Kidney epithelial cell (primary cell): ENCODE data around the gene TIMM8A. TPM values are rescaled to one million over a fixed set of nuclear protein-coding genes. Genes with fewer than 3 reads are reported as not detected.
A peak's percentile ranks its signal among the peaks of the same experiment; 100 is the strongest.

Experiments
- DNase-seq: peaks from one replicate; pipeline ENCODE4 v3.0.0-alpha.2; 2010; ENCODE audit warnings: low read depth
- H3K27me3 ChIP-seq: 2 replicates; pipeline ENCODE4 v1.6.0; 2011; ENCODE audit warnings: low read length; ENCODE audit not compliant: control insufficient read depth, insufficient read depth
- H3K36me3 ChIP-seq: 2 replicates; pipeline ENCODE4 v1.5.1; 2011; ENCODE audit warnings: low read length; ENCODE audit not compliant: control insufficient read depth, insufficient read depth
- H3K4me3 ChIP-seq: 2 replicates; pipeline ENCODE4 v1.5.1; 2011; ENCODE audit warnings: low read depth, mild to moderate bottlenecking, control low read depth, low read length
- CTCF ChIP-seq: IDR thresholded peaks from 2 replicates; pipeline ENCODE4 v1.5.1; 2011; ENCODE audit warnings: mild to moderate bottlenecking, moderate library complexity, low read length, control low read depth, inconsistent platforms; ENCODE audit not compliant: insufficient read depth, poor library complexity, severe bottlenecking
- total RNA-seq: library from RNA; depleted of rRNA; stranded (reverse); fragments of >200 nt; gene quantifications from 2 replicates; pipeline ENCODE4 v1.2.3, GENCODE V29; 2015

Gene TIMM8A
- total RNA-seq = 11.7 and 11.8 TPM in 2 replicates

- no peak for DNase-seq
- TF ChIP-seq CTCF = no peak
- Histone ChIP-seq H3K27me3 (no peaks in the 10 kb centered on the region), H3K4me3 (peak within 1 kb of the TSS; percentile 73), H3K36me3 (no peaks in the 10 kb centered on the region)
These were observed at the start of gene TIMM8A for GRCh38 chrX:101348452-101349192. Gene TIMM8A (minus strand): TSS chrX:101348742. CDS start chrX:101348664, 78 bp downstream.

- Histone ChIP-seq H3K36me3 (no peaks in the 10 kb centered on the region), H3K27me3 (no peaks in the 10 kb centered on the region), H3K4me3 (no peak overlapping the region)
- DNase-seq = no peak
- TF ChIP-seq CTCF = no peak
These were observed 49.2 kb upstream of the TIMM8A start for GRCh38 chrX:101397779-101398178.

- Histone ChIP-seq H3K27me3 (no peaks in the 10 kb centered on the region), H3K4me3 (no peak overlapping the region), H3K36me3 (no peaks in the 10 kb centered on the region)
- TF ChIP-seq CTCF = no peak
- no peak for DNase-seq
These were observed 47.2 kb upstream of the TIMM8A start for GRCh38 chrX:101395789-101396188.

GRCh38 chrX:101394372-101394771 lies 45.8 kb upstream of the TIMM8A start:
- Histone ChIP-seq H3K36me3 (no peaks in the 10 kb centered on the region), H3K4me3 (no peak overlapping the region), H3K27me3 (no peaks in the 10 kb centered on the region)
- no peak for TF ChIP-seq CTCF
- DNase-seq = no peak

GRCh38 chrX:101393530-101394305 lies 45.2 kb upstream of the TIMM8A start:
- Histone ChIP-seq H3K4me3 (no peak overlapping the region), H3K36me3 (no peaks in the 10 kb centered on the region), H3K27me3 (no peaks in the 10 kb centered on the region)
- no peak for DNase-seq
- no peak for TF ChIP-seq CTCF
